Activated CD8-positive, alpha-beta memory T cell treated with anti-CD3 and anti-CD28 coated beads for 36 hours (primary cell): Measurements from ENCODE around the gene DOCK1. TPM values are rescaled to one million over a fixed set of nuclear protein-coding genes. Genes with fewer than 3 reads are reported as not detected.

ENCODE experiments used
- CTCF ChIA-PET: fragments of 350-600 bp; sonication (Branson Sonifier 250); formaldehyde crosslinking; loops from one replicate; lab custom pipeline; 2021; ENCODE audit warnings: antibody characterized with exemption; lab: Charles Lee
- POLR2A ChIA-PET: fragments of 350-600 bp; sonication (Branson Sonifier 250); formaldehyde crosslinking; loops from one replicate; lab custom pipeline; 2021; ENCODE audit warnings: antibody characterized with exemption; lab: Charles Lee
- total RNA-seq, 2 experiments: library from RNA; stranded (reverse); gene quantifications; one replicate each; pipeline ENCODE4 v1.2.3, GENCODE V29; 2021

The DOCK1 gene
- total RNA-seq, 2 experiments from 2014 or later = 0.17 to 0.31 TPM

GRCh38 chr10:127216274-127216673, 311.0 kb downstream of the DOCK1 start:
- POLR2A ChIA-PET = no interaction called here
- CTCF ChIA-PET = no interaction called here

GRCh38 chr10:127216786-127217185, 311.6 kb downstream of the DOCK1 start:
- CTCF ChIA-PET = no interaction called here
- POLR2A ChIA-PET = no interaction called here

GRCh38 chr10:127218658-127219057, 313.4 kb downstream of the DOCK1 start:
- ChIA-PET POLR2A (no interaction called here), CTCF (no interaction called here)

- CTCF ChIA-PET = no interaction called here
- POLR2A ChIA-PET = no interaction called here
These were observed 316.1 kb downstream of the DOCK1 start for GRCh38 chr10:127221281-127221680.

GRCh38 chr10:127227027-127227426, 321.8 kb downstream of the DOCK1 start:
- ChIA-PET CTCF (no interaction called here), POLR2A (no interaction called here)

- ChIA-PET CTCF (no interaction called here), POLR2A (no interaction called here)
These were observed 322.4 kb downstream of the DOCK1 start for GRCh38 chr10:127227663-127228062.

GRCh38 chr10:127228195-127228787, 323.1 kb downstream of the DOCK1 start:
- POLR2A ChIA-PET = no interaction called here
- CTCF ChIA-PET = no interaction called here

GRCh38 chr10:127234306-127234800, 329.1 kb downstream of the DOCK1 start:
- POLR2A ChIA-PET = no interaction called here
- CTCF ChIA-PET = no interaction called here

GRCh38 chr10:127236266-127236665, 331.0 kb downstream of the DOCK1 start:
- CTCF ChIA-PET = no interaction called here
- POLR2A ChIA-PET = no interaction called here

GRCh38 chr10:127242914-127243313, 337.7 kb downstream of the DOCK1 start:
- POLR2A ChIA-PET = no interaction called here
- CTCF ChIA-PET = no interaction called here

- POLR2A ChIA-PET = no interaction called here
- CTCF ChIA-PET = no interaction called here
These were observed 338.5 kb downstream of the DOCK1 start for GRCh38 chr10:127243490-127244272.

GRCh38 chr10:127245456-127245855, 340.2 kb downstream of the DOCK1 start:
- ChIA-PET CTCF (no interaction called here), POLR2A (no interaction called here)

GRCh38 chr10:127250031-127250430, 344.8 kb downstream of the DOCK1 start:
- ChIA-PET POLR2A (no interaction called here), CTCF (no interaction called here)

GRCh38 chr10:127252818-127253217, 347.6 kb downstream of the DOCK1 start:
- CTCF ChIA-PET = no interaction called here
- POLR2A ChIA-PET = no interaction called here

GRCh38 chr10:127254276-127254675, 349.0 kb downstream of the DOCK1 start:
- POLR2A ChIA-PET = no interaction called here
- CTCF ChIA-PET = no interaction called here

- CTCF ChIA-PET = no interaction called here
- POLR2A ChIA-PET = no interaction called here
These were observed 352.2 kb downstream of the DOCK1 start for GRCh38 chr10:127257395-127257794.

- ChIA-PET CTCF (no interaction called here), POLR2A (no interaction called here)
These were observed 354.1 kb downstream of the DOCK1 start for GRCh38 chr10:127259347-127259746.

- POLR2A ChIA-PET = no interaction called here
These were observed 357.4 kb downstream of the DOCK1 start for GRCh38 chr10:127262606-127263005.

GRCh38 chr10:127265288-127265687, 360.1 kb downstream of the DOCK1 start:
- CTCF ChIA-PET = no interaction called here
- POLR2A ChIA-PET = no interaction called here

More at GRCh38 chr10:127262606-127263005, 357.4 kb downstream of the DOCK1 start:
- CTCF ChIA-PET = no interaction called here

GRCh38 chr10:127266431-127266830, 361.2 kb downstream of the DOCK1 start:
- ChIA-PET POLR2A (no interaction called here), CTCF (no interaction called here)

- CTCF ChIA-PET = no interaction called here
- POLR2A ChIA-PET = no interaction called here
These were observed 362.2 kb downstream of the DOCK1 start for GRCh38 chr10:127267442-127267841.
